ENCODE results near the gene DGKH.
"Not testable (repeated sequence)": the region's sequence is repeated elsewhere in the genome, so short reads cannot be mapped to it uniquely, and the experiment has no call there.

DGKH gene

GRCh38 chr13:42075517-42075916, 27.1 kb downstream of the DGKH start:
- no peak for DNase-seq (ENCODE audit: low read depth)

- DNase-seq (ENCODE audit: low read depth) = no peak
Measured at GRCh38 chr13:42076309-42076713, 27.9 kb downstream of the DGKH start.

- no peak for DNase-seq (ENCODE audit: low read depth)
Measured at GRCh38 chr13:42078128-42078808, 29.8 kb downstream of the DGKH start.

GRCh38 chr13:42083138-42083770, 34.8 kb downstream of the DGKH start:
- DNase-seq (ENCODE audit: low read depth) = no peak

GRCh38 chr13:42084722-42085121, 36.3 kb downstream of the DGKH start:
- DNase-seq (ENCODE audit: low read depth) = no peak

- no peak for DNase-seq (ENCODE audit: low read depth)
Measured at GRCh38 chr13:42086582-42086981, 38.1 kb downstream of the DGKH start.

- no peak for DNase-seq (ENCODE audit: low read depth)
Measured at GRCh38 chr13:42094516-42095040, 46.1 kb downstream of the DGKH start.

GRCh38 chr13:42096222-42096621, 47.8 kb downstream of the DGKH start:
- not testable (repeated sequence) for DNase-seq (ENCODE audit: low read depth)

- DNase-seq (ENCODE audit: low read depth) = no peak
Measured at GRCh38 chr13:42099962-42100675, 51.7 kb downstream of the DGKH start.

GRCh38 chr13:42100960-42101359, 52.5 kb downstream of the DGKH start:
- DNase-seq (ENCODE audit: low read depth) = no peak

GRCh38 chr13:42101821-42102585, 53.6 kb downstream of the DGKH start:
- DNase-seq (ENCODE audit: low read depth) = no peak

- no peak for DNase-seq (ENCODE audit: low read depth)
Measured at GRCh38 chr13:42102961-42103865, 54.8 kb downstream of the DGKH start.

- no peak for DNase-seq (ENCODE audit: low read depth)
Measured at GRCh38 chr13:42106998-42107397, 58.5 kb downstream of the DGKH start.

GRCh38 chr13:42107421-42107820, 59.0 kb downstream of the DGKH start:
- DNase-seq (ENCODE audit: low read depth) = no peak

- DNase-seq (ENCODE audit: low read depth) = no peak
Measured at GRCh38 chr13:42108217-42108616, 59.8 kb downstream of the DGKH start.

GRCh38 chr13:42109957-42110356, 61.5 kb downstream of the DGKH start:
- DNase-seq (ENCODE audit: low read depth) = no peak

GRCh38 chr13:42110410-42111155, 62.1 kb downstream of the DGKH start:
- peak; percentile 33 for DNase-seq (ENCODE audit: low read depth)

GRCh38 chr13:42112864-42113263, 64.4 kb downstream of the DGKH start:
- DNase-seq (ENCODE audit: low read depth) = no peak

- no peak for DNase-seq (ENCODE audit: low read depth)
Measured at GRCh38 chr13:42113478-42113877, 65.0 kb downstream of the DGKH start.

GRCh38 chr13:42114278-42114677, 65.8 kb downstream of the DGKH start:
- no peak for DNase-seq (ENCODE audit: low read depth)
